ENCODE measurements around the gene PPP1R14B. TPM values are rescaled to one million over a fixed set of nuclear protein-coding genes. Genes with fewer than 3 reads are reported as not detected.

PPP1R14B gene
- total and polyA plus RNA-seq, 2 donors (not counting 3 experiments of a cell fraction or from before 2014, with no cell fraction given), result 308 to 431 TPM

GRCh38 chr11:64259533-64260067, 12.9 kb upstream of the PPP1R14B start:
- POLR2A ChIA-PET, result no interaction called here
- Histone ChIP-seq H3K4me3 (replicated peaks in 1 of 3; ENCODE audit: insufficient read depth in 1 of 3, low read depth in 1 of 3, low read length in 3 of 3) (no peak overlapping the region), H3K79me2 (ENCODE audit: control insufficient read depth, insufficient read depth, low read length) (peaks cover 3% of the 10 kb centered on the region), H3K27me3 (ENCODE audit: control insufficient read depth in 2 of 2, insufficient read depth in 2 of 2, low read length in 2 of 2) (no peaks in the 10 kb centered on the region), H4K20me1 (replicated peaks; ENCODE audit: control insufficient read depth, extremely low read depth, insufficient read depth, low read length) (no peaks in the 10 kb centered on the region), H3K9me3 (replicated peaks; ENCODE audit: control insufficient read depth, insufficient read depth, low read length) (no peaks in the 10 kb centered on the region), H3K4me1 (ENCODE audit: control insufficient read depth, extremely low read depth, insufficient read depth, low read length) (peaks cover 15% of the 10 kb centered on the region), H3K4me2 (ENCODE audit: insufficient read depth, low read length) (no peak overlapping the region), H2AFZ (ENCODE audit: low read depth, low read length) (no peak overlapping the region), H3K9me1 (replicated peaks; ENCODE audit: control insufficient read depth, extremely low read depth, insufficient read depth, low read length) (no peaks in the 10 kb centered on the region), H3K9ac (replicated peaks; ENCODE audit: extremely low read depth, insufficient read depth, low read length) (no peak overlapping the region), H3K27ac (ENCODE audit: insufficient read depth, low read depth, low read length) (no peak overlapping the region), H3K36me3 (ENCODE audit: control insufficient read depth in 2 of 2, extremely low read depth in 1 of 2, insufficient read depth in 2 of 2, low read length in 2 of 2) (peaks cover 18 to 44% of the 10 kb centered on the region in 2 experiments)
- no peak for DNase-seq (ENCODE audit: low read depth, low spot score)
- no peak for FAIRE-seq
- intact Hi-C loops (cut with micrococcal nuclease) (no loop called here), dilution Hi-C loops (cut with MboI; ENCODE audit: extremely low pct_ligation_motif_present, low sequenced_read_pairs) (no loop called here)
- CTCF ChIA-PET, result no interaction called here
- no TSS peak for BruUV-seq (replicated peaks)
- no peak for TF ChIP-seq MYC (IDR thresholded peaks at IDR 0.05; ENCODE audit: low read depth, low read length)

- Histone ChIP-seq H3K4me3 (replicated peaks in 1 of 3; ENCODE audit: insufficient read depth in 1 of 3, low read depth in 1 of 3, low read length in 3 of 3) (no peak overlapping the region), H2AFZ (ENCODE audit: low read depth, low read length) (no peak overlapping the region), H3K79me2 (ENCODE audit: control insufficient read depth, insufficient read depth, low read length) (peaks cover 8% of the 10 kb centered on the region), H3K27ac (ENCODE audit: insufficient read depth, low read depth, low read length) (no peak overlapping the region), H3K27me3 (ENCODE audit: control insufficient read depth in 2 of 2, insufficient read depth in 2 of 2, low read length in 2 of 2) (no peaks in the 10 kb centered on the region), H3K4me2 (ENCODE audit: insufficient read depth, low read length) (no peak overlapping the region), H3K9me1 (replicated peaks; ENCODE audit: control insufficient read depth, extremely low read depth, insufficient read depth, low read length) (no peaks in the 10 kb centered on the region), H3K36me3 (ENCODE audit: control insufficient read depth in 2 of 2, extremely low read depth in 1 of 2, insufficient read depth in 2 of 2, low read length in 2 of 2) (peaks cover 18 to 44% of the 10 kb centered on the region in 2 experiments), H3K4me1 (ENCODE audit: control insufficient read depth, extremely low read depth, insufficient read depth, low read length) (peaks cover 15% of the 10 kb centered on the region), H4K20me1 (replicated peaks; ENCODE audit: control insufficient read depth, extremely low read depth, insufficient read depth, low read length) (no peaks in the 10 kb centered on the region), H3K9me3 (replicated peaks; ENCODE audit: control insufficient read depth, insufficient read depth, low read length) (no peaks in the 10 kb centered on the region), H3K9ac (replicated peaks; ENCODE audit: extremely low read depth, insufficient read depth, low read length) (no peak overlapping the region)
- CTCF ChIA-PET, result interaction anchor here (0.7 to 0.9 kb wide), 4 partner anchors 9 to 55 kb away, joined by 3 read pairs; partner anchors contain the start of gene CATSPERZ
- TF ChIP-seq MAX (IDR thresholded peaks at IDR 0.05; ENCODE audit: insufficient read depth, insufficient read length), result no peak
- TF ChIP-seq FOS (IDR thresholded peaks at IDR 0.05; ENCODE audit: borderline replicate concordance, insufficient read depth, low read length), result no peak
- TF ChIP-seq GATA2 (IDR thresholded peaks at IDR 0.05; ENCODE audit: insufficient read depth, insufficient read length, low read depth, low read length), result no peak
- no peak for TF ChIP-seq JUN (IDR thresholded peaks at IDR 0.05; ENCODE audit: borderline replicate concordance, insufficient read depth, insufficient read length, low read depth)
- TF ChIP-seq POLR2AphosphoS5 (IDR thresholded peaks at IDR 0.05; ENCODE audit: insufficient read depth, low read depth, low read length), result no peak
- TF ChIP-seq CTCF (IDR thresholded peaks at IDR 0.05; ENCODE audit: extremely low read depth in 1 of 2, insufficient read depth in 1 of 2, low read depth in 1 of 2, low read length in 2 of 2), result no peak
- no peak for TF ChIP-seq POLR2A (IDR thresholded peaks at IDR 0.05; ENCODE audit: low read depth, low read length)
- POLR2A ChIA-PET, result no interaction called here
- DNase-seq (ENCODE audit: low read depth, low spot score) (no peak), FAIRE-seq (no peak)
- intact Hi-C loops (cut with micrococcal nuclease) (no loop called here), dilution Hi-C loops (cut with MboI; ENCODE audit: extremely low pct_ligation_motif_present, low sequenced_read_pairs) (no loop called here)
- BruUV-seq (replicated peaks), result no TSS peak
Observed at GRCh38 chr11:64258946-64259532, 12.3 kb upstream of the PPP1R14B start.
